Amniotic epithelial cell (primary cell): Measurements from ENCODE around the gene RBL2.

ENCODE experiments used
- DNase-seq: peaks from one replicate; pipeline ENCODE4 v3.0.0-alpha.2; 2010; ENCODE audit warnings: low read depth

Gene RBL2

DNA sequence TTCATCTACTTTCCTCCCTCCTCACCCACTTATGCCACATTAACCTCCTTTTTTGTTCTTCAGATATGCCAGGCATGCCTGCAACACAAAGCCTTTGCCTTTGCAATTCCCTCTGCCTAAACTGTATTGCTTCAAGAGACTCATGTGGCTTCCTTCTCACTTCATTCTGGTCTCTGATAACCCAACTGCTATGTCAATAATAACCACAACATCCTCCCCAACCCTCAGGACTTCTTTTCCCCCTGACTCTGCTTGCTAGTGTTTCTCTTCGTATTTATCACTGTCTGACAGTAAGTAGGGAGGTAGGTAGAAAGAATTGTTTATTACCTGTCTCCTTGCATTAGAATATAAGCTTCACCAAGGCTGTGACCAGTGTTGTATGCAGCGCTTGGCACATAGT lies 22.4 kb downstream of the RBL2 start:
- peak; percentile 37 for DNase-seq

GRCh38 chr16:53457670-53458069 lies 23.4 kb downstream of the RBL2 start:
- DNase-seq: no peak

DNA sequence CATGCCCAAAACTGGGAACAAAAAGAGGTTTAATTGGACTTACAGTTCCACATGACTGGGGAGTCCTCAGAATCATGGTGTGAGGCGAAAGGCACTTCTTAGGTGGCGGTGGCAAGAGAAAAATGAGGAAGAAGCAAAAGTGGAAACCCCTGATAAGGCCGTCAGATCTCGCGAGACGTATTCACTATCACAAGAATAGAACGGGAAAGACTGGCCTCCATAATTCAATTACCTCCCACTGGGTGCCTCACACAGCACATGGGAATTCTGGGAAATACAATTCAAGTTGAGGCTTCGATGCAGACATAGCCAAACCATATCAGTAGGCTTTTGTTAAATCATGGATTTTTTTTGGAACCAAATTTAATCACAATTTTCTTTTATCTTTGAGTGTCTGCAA lies 24.4 kb downstream of the RBL2 start:
- DNase-seq: no peak

DNA sequence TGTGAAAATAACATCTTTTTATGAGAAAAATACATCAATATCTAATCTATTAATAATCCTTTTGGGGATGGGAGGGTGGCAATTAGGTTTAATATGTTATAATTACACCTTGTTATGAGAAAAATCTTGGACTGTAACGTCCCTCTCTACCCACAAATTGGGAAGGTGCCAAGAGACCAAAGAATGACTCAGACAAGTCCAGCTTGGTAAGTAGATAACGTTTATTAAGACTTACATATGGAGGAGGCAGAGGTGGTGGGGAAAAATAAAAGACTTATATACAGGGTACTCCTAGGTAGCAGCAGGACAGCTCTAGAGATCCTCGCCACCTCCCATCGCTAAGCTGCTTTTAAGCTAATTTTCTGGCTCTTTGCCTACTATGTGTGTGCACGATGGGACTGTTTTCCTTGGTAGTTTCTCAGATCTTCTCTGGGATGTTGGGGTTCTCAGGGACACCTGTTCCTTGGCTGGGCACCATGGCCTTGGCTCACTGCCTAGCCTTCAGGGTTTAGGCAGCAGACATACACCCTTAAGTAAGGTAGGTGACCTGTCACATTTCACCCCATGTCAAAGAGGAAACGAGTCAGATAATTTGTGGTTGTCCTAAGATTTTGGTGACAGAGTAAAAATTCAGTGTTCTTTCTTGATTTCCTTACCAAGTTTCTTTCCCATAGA lies 31.5 kb downstream of the RBL2 start:
- peak; percentile 85 for DNase-seq

DNA sequence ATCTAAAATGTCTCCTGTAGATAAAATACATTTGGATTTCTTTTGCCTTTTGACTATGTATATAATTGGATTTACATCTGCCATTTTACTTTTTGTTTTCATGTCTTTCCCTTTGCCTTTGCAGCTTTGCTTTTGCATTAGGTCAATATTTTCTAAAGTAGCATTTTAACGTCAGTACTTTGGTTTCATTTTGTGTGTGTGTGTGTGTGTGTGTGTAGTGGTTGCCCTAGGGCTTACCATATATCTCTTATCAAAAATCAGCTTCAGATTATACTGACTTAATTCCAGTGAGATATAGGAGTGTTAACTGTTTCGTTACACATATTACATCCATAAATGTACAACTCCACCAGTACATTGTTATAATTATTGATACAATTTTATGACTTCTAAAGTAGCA lies 42.6 kb downstream of the RBL2 start:
- no peak for DNase-seq

DNA sequence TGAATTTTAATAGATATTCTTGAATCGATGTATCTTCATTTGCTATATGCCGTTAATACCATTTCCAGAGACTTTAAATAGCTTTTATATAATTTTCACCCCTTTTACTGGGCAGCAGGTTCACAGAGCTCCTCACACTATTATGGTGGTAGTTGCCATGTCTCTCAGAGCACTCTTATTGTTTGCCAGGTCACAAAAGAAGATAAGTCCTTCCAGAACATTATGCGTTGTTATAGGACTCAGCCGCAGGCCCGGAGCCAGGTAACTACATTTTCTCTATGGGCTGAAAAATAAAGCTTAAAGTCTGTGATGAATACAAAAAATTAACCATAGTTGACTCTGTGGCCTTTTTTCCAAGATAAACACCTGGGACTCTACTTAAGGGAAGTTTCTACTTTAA lies 44.7 kb downstream of the RBL2 start:
- no peak for DNase-seq

- DNase-seq: no peak
Observed at GRCh38 chr16:53480394-53480793, 46.1 kb downstream of the RBL2 start.

- peak; percentile 39 for DNase-seq
Observed at GRCh38 chr16:53482123-53482522, 47.9 kb downstream of the RBL2 start.

- no peak for DNase-seq
Observed at GRCh38 chr16:53484542-53484941, 50.3 kb downstream of the RBL2 start.

DNA sequence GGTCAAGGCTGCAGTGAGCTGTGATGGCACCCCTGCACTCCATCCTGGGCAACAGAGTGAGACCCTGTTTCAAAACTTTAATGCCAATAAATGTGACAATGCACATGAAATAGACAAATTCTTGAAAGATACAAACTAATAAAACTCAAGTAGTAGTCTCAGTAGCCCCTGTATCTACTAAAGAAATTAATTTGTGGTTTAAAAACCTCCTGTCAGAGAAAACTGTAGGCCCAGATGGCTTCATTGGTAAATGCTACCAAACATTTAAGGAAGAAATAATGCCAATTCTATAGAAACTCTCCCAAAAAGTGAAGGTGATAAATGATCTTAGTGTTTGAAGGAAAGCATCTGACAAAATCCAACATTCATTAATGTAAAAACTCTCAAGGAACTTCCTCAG lies 52.0 kb downstream of the RBL2 start:
- DNase-seq: no peak

DNA sequence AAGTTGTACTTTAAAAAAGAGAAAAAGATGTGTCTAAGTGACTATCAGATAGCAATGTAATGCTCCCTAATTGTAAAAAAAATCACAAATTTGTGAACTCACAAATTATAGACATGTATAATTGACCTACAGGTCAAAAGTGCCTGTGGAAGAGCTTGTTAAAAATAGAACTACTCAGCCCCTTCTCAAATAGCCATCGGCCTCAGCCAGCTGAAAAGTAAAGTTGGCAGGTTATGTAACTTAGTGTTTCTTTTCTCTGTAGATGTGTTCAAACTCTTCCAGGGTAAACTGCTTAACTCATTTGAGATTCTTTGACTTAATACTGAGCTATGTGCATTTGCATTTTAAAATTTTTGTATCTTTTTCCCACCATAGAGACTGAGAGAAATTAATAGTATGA lies 55.5 kb downstream of the RBL2 start:
- no peak for DNase-seq

- no peak for DNase-seq
Observed at GRCh38 chr16:53492503-53492902, 58.2 kb downstream of the RBL2 start.

DNA sequence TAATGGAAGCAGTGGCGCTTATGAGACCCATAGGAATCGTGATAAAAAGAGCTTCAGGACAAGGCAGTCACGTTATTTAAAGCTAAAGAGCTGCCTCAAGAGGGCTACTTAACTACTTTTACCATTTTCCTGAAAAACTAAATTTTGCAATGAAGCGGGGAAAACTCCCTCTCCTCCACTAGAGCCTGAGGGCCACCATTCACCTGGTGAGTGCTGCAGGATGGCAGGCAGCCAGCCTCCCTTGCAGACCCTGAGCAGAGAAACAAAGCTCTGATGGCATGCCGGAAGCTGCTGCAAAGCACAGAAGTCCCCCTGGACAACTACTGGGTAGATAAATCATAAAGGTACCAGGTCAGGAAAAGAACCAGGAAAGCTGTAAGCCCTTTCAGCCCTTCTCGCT lies 60.4 kb downstream of the RBL2 start:
- no peak for DNase-seq

DNA sequence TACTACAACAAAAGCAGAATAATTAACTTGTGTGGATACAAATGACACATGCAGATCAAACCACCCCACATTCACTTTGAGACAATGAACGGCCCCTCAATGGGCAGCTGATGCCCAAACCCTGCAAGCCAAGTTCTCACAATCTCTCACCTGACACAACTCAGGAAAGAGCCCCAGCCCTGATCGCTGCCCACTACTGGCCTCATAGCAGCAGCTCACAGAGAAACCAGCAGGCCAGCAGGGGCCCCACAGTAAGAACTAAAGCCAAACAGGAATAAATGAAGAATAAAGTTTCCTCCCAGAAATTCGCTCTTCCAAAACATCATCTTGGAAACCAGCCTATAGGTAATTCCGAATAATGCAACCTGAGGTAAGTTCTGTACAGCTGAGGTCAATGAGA lies 61.1 kb downstream of the RBL2 start:
- DNase-seq: no peak

GRCh38 chr16:53498984-53499383 lies 64.7 kb downstream of the RBL2 start:
- no peak for DNase-seq

- DNase-seq: peak; percentile 76
Observed at GRCh38 chr16:53501216-53501859, 67.1 kb downstream of the RBL2 start.

DNA sequence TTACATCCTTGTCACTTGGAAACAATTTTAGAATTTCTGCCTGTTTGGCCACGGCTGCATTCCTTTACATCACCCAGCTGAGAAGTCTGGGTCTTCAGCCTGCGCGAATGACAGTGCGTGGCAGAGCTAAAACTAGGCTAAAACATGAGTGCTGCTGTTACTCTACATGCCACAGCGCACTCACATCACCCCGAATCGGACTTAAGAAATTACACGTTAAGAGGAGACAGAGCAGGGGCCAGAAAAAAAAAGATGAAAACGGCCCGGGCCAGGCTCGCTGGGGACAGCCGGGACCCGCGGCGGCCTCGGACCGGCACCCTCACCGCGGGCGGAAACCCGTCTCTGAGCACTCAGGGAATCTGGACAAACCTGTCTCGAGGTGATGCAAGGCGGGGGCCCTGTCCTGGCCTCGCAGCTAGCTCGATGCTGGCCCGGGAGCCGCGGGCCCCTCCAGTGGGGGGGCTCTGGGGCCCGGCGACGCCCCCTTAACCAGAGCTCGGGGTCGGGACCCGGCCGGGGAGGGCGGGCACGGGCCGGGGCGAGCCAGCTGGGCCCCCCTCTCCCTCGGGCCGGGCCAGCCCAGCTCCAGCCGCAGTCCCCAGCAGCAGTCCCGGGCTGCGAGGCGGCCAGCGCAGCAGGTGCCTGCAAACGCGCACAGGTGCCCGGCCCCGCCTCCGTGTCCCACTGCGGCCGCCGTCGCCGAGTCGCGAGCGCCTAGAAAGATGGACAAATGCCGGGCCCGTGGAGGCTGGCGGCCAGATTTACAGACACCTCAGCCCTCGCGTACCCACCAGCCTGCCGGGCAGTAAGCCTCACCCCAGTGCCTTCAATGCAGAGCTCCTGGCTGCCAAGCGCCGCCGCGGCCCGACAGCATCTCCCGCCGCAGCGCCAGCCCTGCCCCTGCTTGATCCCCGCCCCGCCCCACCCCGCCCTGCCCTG lies 68.3 kb downstream of the RBL2 start, which contains the start of gene AKTIP:
Gene AKTIP (minus strand): TSS at position 879 of the 939 bp plus-strand sequence. CDS start 2,950 bp downstream, outside the sequence.
- DNase-seq: peak; percentile 39

GRCh38 chr16:53503270-53503923 lies 69.1 kb downstream of the RBL2 start:
- peak; percentile 100 for DNase-seq

DNA sequence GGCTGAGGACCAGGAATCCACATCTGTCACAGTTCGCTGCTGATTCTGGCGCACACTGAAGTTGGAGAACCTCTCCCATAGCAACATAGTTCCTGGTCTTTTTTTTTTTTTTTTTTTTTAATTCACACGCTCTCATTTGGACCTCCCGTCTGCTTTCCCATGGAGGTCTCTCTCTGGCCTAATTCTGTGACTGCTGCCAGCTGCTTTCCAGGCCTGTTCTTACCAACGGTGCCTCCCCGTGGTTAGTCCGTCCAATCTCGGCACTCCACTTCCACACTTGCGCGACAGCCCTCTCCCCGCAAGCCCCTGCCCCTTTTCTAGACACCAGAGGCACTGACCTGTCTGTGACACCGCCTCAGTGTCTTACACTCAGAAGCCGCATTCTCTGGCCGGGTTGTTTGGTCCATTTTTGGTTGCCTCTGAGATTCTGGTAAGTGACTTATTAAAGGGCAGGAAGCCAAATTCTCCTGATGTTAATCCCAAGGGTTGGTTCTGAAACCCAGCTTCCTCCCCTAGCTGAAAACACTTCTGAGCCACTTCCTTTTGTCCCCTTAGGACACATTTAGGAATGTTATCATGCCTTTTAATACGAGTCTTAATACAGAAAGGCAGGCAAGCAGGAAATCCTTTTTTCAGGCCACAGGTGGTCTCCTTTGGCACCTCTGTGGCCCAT lies 69.9 kb downstream of the RBL2 start:
- peak; percentile 29 for DNase-seq

DNA sequence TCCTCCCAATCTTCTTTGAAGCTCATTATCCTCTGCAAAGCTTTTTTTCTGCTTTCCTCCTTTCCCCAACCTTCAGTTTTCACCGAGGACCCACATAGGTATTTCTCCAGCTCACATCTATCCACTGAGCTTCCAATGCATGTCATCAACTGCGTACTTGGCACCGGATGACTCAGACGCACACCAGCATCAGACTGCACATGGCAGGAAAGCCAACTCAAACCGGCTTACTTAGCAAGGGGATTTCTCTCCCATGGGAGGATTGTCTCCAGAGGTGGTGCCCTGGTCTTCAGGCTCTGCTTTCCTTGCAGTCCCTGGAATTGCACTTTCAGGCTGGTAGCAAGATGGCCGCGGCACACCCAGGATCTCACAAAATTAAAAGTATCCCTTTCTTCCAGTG lies 70.4 kb downstream of the RBL2 start:
- peak; percentile 78 for DNase-seq

- no peak for DNase-seq
Observed at GRCh38 chr16:53506254-53506653, 72.0 kb downstream of the RBL2 start.
